ENCODE results near the gene KAT6B.

- TF ChIP-seq CTCF (IDR thresholded peaks at IDR 0.05) (no peak), ZFX (IDR thresholded peaks at IDR 0.05; ENCODE audit: borderline replicate concordance) (no peak)
These were observed 97.2 kb downstream of the KAT6B start for GRCh38 chr10:74923556-74923955.

Measured in 22Rv1 (cell line).